ENCODE measurements around the gene FAM83B. TPM values are rescaled to one million over a fixed set of nuclear protein-coding genes. Genes with fewer than 3 reads are reported as not detected.
"Not testable (repeated sequence)": the region's sequence is repeated elsewhere in the genome, so short reads cannot be mapped to it uniquely, and the experiment has no call there.

FAM83B gene
- total RNA-seq (2014; rRNA removed; shearing (Covaris generic)), result not detected in 2 replicates

- DNase-seq (ENCODE audit: low read depth), result no peak
These were observed at the start of gene FAM83B for GRCh38 chr6:54846243-54846856. FAM83B (plus strand) TSS chr6:54846771; CDS start chr6:54870247, 23,476 bp downstream.

- DNase-seq (ENCODE audit: low read depth), result not testable (repeated sequence)
These were observed 49.7 kb upstream of the FAM83B start for GRCh38 chr6:54796918-54797317.

DNA sequence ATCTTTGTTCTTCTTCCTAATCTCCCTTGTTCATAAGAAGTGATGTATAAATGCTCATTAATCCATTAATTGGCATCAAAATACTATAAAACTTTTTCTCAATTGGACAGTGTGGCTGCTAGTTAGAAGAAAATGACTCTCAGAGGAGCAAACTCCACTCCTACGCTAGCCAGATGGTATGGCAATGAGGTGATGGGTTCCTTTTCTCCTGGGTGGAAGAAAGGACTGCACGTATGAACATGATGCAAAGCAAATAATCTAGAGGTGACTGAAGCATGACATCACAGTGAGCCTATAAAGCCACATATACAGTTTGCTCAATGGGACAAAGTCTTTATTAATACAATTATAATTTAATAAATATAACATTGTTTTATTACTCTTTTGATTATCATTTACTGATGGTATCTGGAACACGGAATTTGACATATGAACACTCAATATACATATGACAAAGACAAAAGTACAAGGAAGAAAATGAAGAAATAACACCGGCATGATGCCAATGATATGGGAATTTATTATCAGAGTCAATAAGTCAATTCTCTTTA lies 46.4 kb upstream of the FAM83B start:
- no peak for DNase-seq (ENCODE audit: low read depth)

DNA sequence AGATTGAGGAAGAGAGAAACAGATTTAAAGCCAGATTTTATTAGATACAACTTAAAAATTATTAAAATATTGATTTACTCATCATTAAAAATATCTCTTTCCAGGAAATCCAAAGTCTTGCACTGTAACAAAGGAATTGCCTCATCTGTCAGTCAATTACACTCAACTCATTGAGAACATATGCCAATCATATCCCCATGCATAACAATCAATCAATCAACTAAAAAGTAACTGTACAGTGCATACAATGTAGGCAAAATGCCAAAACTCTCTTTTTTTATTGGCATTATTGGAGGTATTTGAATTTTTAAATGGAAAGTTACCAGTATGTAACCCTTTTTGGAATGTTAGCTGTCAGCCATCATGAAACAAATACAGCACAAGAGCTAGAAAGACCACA lies 45.3 kb upstream of the FAM83B start:
- no peak for DNase-seq (ENCODE audit: low read depth)

DNA sequence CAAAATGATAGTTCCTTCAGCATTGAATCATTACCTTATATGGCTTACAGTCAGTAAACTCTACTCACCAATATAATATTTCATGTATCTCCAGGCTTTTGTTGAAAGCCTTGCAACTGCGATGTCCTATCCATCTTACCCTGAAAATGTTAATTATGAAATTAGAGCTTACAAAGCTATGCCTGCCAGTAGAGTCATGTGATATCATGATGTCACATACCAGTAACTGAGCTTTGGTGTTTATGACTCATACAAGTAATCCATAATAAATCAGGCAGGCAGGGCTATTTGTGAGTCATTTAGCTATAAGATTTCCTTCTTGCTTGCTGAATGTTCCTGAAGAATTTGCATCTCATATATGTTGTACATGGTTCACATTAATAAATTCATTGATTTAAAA lies 44.9 kb upstream of the FAM83B start:
- peak; percentile 27 for DNase-seq (ENCODE audit: low read depth)

DNA sequence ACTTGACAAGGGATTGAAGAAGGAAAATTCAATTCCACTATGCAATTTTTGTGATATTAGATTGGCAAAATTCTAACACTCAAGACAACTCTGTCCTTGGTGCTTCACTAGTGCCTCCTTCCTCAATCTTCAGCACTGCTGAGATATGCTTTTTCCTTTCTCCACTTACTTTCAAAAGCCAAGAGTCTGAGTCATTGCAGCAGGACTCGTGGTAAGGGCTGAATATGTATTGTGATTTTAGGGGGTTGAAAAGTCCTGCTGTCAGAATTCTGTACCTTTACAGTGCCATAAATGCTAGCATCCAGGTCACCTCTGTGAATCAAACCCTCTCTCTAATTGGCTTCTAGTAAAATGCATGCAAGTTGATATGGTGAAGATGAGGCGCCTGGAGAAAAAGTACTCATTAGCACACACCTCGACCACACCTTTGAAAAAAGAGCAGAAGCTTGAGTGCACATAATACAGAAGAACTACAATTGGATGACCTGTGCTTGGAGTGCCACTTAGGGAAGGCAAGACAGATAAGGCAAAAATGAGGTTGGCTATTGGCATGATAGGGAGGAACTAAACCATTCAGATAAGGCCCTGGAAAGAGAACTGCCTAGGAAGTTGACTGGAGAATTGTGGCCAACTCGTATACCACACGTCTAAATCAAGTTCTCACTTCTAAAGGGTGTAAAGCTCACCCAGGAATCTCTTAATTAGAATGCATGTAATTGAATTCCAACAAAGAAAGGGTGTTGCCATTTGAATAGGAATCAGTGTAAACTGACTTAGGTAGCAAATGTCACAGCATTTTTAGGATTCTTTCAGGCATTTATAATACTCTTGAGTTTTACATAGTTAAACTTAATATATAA lies 43.6 kb upstream of the FAM83B start:
- DNase-seq (ENCODE audit: low read depth), result peak; percentile 1

- DNase-seq (ENCODE audit: low read depth), result no peak
These were observed 41.5 kb upstream of the FAM83B start for GRCh38 chr6:54805077-54805476.

- no peak for DNase-seq (ENCODE audit: low read depth)
These were observed 36.4 kb upstream of the FAM83B start for GRCh38 chr6:54810147-54810546.

GRCh38 chr6:54813892-54814291 lies 32.7 kb upstream of the FAM83B start:
- no peak for DNase-seq (ENCODE audit: low read depth)

DNA sequence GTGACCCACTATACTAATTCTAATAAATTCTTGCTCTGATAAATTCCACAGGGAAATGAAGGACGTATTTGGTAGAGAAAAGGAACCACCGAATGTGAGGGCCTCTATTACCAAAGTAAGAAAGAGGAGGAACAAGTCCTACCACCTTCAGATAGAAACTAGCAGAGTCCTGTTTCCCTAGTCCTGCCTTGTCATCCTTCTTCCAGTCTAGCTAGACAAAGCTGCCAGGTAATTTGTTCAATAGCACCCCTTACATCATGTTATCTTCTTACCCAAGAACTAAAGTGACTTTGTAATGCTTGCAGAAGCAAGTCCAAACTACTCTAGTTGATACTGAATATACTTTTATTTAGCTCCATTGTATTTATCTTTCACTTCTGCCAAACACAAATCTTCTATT lies 29.3 kb upstream of the FAM83B start:
- DNase-seq (ENCODE audit: low read depth), result no peak

- DNase-seq (ENCODE audit: low read depth), result no peak
These were observed 28.7 kb upstream of the FAM83B start for GRCh38 chr6:54817834-54818233.

GRCh38 chr6:54824225-54824624 lies 22.3 kb upstream of the FAM83B start:
- not testable (repeated sequence) for DNase-seq (ENCODE audit: low read depth)

DNA sequence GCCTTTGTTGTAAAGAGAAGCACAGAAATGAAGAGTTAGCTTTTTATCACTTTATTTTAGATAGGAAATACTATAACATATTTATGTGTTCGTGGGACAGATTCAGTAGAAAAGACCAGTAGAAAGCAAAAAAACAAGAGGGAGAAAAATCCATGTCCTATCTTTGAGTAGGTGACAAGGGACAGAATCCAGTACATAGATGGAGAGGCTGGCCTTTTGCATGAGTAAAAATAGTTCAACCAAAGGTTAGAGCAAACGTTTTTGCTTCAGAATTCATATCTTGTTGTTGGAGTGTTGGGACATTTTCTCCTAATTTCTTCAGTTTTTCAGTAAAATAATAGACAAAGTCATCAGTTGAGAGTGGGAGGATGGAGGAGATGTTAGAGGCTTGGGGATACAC lies 19.6 kb upstream of the FAM83B start:
- no peak for DNase-seq (ENCODE audit: low read depth)

DNA sequence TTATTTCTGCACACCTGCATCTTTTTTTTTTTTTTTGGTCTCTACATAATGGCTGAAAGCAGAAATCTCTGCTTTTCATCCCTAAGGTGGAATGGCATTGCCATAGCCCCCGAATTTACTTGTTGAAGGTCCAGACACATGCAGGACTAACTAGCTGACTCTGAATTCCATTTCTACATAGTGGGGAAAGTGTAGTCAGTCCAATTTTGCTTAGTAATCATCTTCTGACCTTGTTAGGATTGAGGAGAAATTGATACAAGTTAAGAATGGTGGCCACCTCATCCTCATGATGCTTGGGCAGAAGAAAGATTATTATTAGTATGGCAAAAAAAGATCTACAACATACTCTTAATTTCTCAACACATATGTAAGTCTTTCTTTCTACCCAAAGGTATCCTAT lies 16.4 kb upstream of the FAM83B start:
- DNase-seq (ENCODE audit: low read depth), result no peak

GRCh38 chr6:54835176-54835575 lies 11.4 kb upstream of the FAM83B start:
- DNase-seq (ENCODE audit: low read depth), result no peak

- no peak for DNase-seq (ENCODE audit: low read depth)
These were observed 495 bp downstream of the FAM83B start for GRCh38 chr6:54846857-54847674.

DNA sequence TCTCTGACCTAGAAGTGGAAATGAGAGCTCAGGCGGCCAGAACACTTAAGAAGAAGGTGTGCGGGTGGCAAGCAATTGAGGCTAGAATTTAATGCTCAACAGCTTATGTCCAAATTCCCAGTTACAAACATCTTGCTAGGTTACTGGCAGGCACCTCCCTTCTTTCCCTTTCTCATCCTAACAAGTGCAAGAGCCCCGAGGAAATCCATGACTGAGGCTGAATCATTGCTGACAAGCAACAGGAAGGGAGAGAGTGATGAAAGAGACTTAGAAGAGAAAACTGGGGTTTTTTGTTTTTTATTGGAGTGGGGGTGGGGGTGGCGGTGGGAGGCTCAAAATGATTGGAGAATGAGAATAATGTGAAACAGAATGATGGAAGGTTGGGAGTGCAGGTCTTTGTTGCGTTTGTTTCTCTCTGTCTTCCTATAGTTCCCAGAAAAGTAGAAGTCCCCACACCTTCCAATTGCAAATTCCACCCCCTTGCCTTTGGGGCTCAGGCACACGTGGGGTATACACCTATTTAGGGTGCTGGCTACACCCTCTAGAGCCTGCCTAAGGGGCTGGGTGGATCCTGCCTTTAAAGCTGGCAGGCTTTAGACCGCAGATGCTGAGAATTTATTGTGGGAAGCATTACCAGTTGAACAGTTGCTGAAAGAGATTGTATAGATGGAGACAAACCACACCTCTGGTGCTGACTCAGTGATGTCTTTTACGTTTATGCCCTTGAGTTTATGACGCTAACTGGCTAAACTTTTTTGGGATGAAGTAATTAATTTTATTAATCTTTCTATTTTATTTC lies 1.4 kb downstream of the FAM83B start:
- peak; percentile 22 for DNase-seq (ENCODE audit: low read depth)

- DNase-seq (ENCODE audit: low read depth), result no peak
These were observed 3.5 kb downstream of the FAM83B start for GRCh38 chr6:54850114-54850513.

DNA sequence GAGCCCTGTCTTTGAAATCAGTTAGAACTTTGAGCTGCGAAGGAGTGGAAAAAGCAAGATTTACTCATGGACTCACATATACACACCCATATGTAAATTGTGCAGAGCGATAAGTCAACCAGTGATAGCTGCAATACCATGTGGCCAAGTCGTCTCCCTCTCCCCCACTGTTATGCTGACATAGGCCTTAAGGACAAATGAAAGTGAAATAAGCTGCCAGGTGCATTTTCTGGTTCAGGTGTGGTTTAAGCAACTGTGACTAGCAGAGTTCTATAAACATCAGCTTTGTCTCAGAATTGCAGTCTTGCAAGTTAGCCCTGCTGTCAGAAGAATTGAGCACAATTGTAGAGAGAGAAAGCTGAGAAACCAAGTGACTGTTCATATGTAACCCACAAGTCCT lies 9.6 kb downstream of the FAM83B start:
- DNase-seq (ENCODE audit: low read depth), result no peak

DNA sequence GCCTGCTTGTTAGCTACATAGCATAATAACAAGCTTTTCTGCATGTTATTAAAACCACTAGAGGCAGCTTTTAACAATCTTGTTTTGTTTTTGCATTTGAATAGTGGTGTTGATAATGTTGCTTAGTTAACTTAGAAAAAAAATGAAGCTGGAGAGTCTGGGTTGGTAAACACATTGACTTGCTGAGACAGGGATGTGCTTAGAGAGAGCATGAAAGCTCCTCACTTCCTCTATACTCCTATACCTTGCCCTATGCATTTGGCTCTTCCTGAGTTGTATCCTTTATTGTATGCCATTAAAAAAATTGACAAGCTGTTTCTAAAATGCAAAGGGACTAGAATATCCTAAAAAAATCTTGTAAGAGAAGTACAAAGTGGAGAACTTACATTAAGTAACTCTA lies 13.6 kb downstream of the FAM83B start:
- no peak for DNase-seq (ENCODE audit: low read depth)

GRCh38 chr6:54860739-54861138 lies 14.2 kb downstream of the FAM83B start:
- peak; percentile 46 for DNase-seq (ENCODE audit: low read depth)

Data from RPMI7951 (cell line).